Limb (tissue), 2 donors: ENCODE results near the gene PLXNA2.
A peak's percentile ranks its signal among the peaks of the same experiment; 100 is the strongest.

Experiments used
- DNase-seq, 2 donors: peaks; one replicate each; pipeline ENCODE4 v3.0.0-alpha.2; 2016; ENCODE audit errors: extremely low spot score in 2 of 2

PLXNA2 gene

GRCh38 chr1:207981976-207982375, 262.2 kb downstream of the PLXNA2 start:
- DNase-seq: peak in 1 of 2 donors; percentile 9

DNA sequence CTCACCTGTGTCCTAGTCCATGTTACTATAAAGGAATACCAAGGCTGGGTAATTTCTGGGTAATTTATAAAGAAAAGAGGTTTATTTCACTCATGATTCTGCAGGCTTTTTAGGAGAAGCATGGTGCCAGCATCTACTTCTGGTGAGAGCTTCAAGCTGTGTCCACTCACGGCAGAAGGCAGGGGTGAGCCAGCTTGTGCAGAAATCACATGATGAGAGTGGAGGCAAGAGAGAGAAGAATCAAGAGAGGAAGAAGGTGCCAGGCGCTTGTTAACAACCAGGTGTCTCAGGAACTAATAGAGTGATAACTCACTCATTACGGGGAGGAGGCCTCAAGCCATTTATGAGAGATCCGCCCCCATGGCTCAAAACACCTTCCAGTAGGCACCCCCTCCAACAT, 265.7 kb downstream of the PLXNA2 start:
- no peak for DNase-seq

DNA sequence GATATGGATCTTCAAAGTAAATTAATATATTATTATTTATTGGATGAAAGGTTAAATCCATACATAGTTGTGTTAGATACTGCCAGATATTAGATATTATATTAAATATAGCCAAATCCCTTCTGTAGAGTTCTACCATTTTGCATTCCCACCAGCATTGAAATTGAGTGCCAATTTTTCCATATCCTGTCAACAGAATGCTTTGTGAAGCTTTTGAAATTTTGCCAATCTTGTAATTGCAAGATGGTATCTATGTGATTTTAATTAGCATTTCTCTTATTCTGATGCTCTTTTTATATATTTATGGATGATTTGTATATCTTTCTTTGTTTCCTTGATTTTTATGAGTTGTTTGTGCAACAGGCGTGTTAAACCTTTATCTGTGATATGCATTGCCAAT, 266.3 kb downstream of the PLXNA2 start:
- no peak for DNase-seq

DNA sequence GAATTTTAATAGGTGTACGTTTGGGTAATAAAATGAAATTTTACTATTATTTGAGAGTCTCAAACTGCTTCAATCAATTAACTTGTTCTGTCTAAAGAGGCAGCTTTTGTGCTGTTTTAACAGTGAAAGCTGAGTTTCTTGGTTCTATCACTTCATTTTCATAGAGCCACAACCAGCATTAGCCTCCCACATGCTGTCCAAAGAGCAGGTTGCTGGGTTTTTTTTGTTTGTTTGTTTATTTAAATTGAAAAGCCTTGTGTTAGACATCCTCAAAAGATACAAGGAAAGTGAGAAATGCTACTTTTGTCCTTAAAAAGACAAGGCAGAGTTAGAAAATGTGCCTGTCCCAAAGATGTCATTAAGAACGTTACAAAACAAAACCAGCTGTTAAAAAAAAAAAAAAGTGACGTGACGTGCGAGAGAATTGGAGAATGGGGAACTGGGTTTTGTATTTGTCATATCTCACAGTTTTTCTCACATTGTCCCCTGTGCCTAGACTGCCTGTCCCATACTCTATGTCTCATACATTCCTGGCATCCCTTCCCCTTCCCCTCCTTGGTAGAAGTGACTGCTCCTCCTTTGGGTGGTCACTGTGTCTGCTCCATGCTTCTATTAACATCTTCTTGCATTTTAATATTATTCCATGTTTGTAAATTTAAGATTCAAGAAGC, 270.2 kb downstream of the PLXNA2 start:
- DNase-seq: no peak

- no peak for DNase-seq
Measured at GRCh38 chr1:207972337-207972736, 271.8 kb downstream of the PLXNA2 start.
